H1 (cell line): ENCODE results near the gene FAM169A. TPM values are rescaled to one million over a fixed set of nuclear protein-coding genes. Genes with fewer than 3 reads are reported as not detected.

Experiments
- CBX5 ChIP-seq: fragments of 300-800, 300-1000 bp; sonication (generic); IDR thresholded peaks from 2 replicates; pipeline ENCODE4 v1.7.1; 2016; ENCODE audit warnings: antibody characterized with exemption, low read length, low read depth
- SAP30 ChIP-seq: fragments of 300-600 bp; sonication (generic); IDR thresholded peaks from 2 replicates; pipeline ENCODE4 v1.7.1; 2012; ENCODE audit warnings: low read length, moderate library complexity, mild to moderate bottlenecking, inconsistent platforms; ENCODE audit not compliant: insufficient read depth, insufficient replicate concordance
- polyA plus RNA-seq, 7 experiments: library from polyadenylated mRNA; depleted of rRNA in 3 of 7; stranded (reverse) in 5 of 7; unstranded in 2 of 7; fragments of >200 nt in 5 of 7; fragments of 200-250 nt in 2 of 7; gene quantifications; 1 replicate in 5 of 7; 2 replicates in 1 of 7; 4 replicates in 1 of 7; pipeline versions ENCODE4 v1.2.1 to v1.2.3, GENCODE V29; 2011 to 2013; ENCODE audit warnings: missing spikeins in 2 of 7, mixed read lengths in 2 of 7
- total RNA-seq: library from RNA; stranded (reverse); fragmentation: NEBNext Ultra II Directional; extraction: Animal tissue kit (Norgen Biotek cat#: 25700); gene quantifications from 2 replicates; pipeline ENCODE4 v1.2.1, GENCODE V29; 2021
- TF ChIP-seq, protein P1 (sequence below): fragments of 300-600 bp; sonication (generic); IDR thresholded peaks from 2 replicates; pipeline ENCODE4 v1.7.1; 2012; ENCODE audit warnings: low read length, moderate library complexity, mild to moderate bottlenecking, inconsistent platforms; ENCODE audit not compliant: insufficient replicate concordance
- TF ChIP-seq, protein P2 (sequence below): IDR thresholded peaks from 2 replicates; pipeline ENCODE4 v1.6.1; 2011; ENCODE audit warnings: low read length, improper control_type of control experiment

Gene FAM169A
- total and polyA plus RNA-seq, 2 of the 8 experiments (the other 6 are each of a cell fraction or from before 2014, with no cell fraction given): 12.6 to 83.1 TPM

DNA sequence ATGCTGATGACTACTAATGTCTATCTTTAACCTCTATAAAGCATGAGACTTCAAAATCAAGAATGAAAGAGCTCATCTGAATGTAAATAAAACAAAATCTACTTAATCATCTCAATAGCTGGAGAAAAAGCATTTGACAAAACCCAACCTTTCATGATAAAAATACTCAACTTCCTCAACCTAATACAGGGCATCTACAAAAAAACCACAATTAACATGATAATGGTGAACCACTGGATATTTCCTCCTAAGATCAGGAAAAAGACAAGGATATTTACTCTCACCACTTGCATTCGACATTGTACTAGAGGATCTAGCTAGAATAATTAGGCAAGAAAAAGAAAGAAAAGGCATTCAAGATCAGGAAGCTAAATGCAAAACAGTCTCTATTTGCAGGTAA, 49.3 kb downstream of the FAM169A start (continued):
- TF ChIP-seq, protein P1, sequence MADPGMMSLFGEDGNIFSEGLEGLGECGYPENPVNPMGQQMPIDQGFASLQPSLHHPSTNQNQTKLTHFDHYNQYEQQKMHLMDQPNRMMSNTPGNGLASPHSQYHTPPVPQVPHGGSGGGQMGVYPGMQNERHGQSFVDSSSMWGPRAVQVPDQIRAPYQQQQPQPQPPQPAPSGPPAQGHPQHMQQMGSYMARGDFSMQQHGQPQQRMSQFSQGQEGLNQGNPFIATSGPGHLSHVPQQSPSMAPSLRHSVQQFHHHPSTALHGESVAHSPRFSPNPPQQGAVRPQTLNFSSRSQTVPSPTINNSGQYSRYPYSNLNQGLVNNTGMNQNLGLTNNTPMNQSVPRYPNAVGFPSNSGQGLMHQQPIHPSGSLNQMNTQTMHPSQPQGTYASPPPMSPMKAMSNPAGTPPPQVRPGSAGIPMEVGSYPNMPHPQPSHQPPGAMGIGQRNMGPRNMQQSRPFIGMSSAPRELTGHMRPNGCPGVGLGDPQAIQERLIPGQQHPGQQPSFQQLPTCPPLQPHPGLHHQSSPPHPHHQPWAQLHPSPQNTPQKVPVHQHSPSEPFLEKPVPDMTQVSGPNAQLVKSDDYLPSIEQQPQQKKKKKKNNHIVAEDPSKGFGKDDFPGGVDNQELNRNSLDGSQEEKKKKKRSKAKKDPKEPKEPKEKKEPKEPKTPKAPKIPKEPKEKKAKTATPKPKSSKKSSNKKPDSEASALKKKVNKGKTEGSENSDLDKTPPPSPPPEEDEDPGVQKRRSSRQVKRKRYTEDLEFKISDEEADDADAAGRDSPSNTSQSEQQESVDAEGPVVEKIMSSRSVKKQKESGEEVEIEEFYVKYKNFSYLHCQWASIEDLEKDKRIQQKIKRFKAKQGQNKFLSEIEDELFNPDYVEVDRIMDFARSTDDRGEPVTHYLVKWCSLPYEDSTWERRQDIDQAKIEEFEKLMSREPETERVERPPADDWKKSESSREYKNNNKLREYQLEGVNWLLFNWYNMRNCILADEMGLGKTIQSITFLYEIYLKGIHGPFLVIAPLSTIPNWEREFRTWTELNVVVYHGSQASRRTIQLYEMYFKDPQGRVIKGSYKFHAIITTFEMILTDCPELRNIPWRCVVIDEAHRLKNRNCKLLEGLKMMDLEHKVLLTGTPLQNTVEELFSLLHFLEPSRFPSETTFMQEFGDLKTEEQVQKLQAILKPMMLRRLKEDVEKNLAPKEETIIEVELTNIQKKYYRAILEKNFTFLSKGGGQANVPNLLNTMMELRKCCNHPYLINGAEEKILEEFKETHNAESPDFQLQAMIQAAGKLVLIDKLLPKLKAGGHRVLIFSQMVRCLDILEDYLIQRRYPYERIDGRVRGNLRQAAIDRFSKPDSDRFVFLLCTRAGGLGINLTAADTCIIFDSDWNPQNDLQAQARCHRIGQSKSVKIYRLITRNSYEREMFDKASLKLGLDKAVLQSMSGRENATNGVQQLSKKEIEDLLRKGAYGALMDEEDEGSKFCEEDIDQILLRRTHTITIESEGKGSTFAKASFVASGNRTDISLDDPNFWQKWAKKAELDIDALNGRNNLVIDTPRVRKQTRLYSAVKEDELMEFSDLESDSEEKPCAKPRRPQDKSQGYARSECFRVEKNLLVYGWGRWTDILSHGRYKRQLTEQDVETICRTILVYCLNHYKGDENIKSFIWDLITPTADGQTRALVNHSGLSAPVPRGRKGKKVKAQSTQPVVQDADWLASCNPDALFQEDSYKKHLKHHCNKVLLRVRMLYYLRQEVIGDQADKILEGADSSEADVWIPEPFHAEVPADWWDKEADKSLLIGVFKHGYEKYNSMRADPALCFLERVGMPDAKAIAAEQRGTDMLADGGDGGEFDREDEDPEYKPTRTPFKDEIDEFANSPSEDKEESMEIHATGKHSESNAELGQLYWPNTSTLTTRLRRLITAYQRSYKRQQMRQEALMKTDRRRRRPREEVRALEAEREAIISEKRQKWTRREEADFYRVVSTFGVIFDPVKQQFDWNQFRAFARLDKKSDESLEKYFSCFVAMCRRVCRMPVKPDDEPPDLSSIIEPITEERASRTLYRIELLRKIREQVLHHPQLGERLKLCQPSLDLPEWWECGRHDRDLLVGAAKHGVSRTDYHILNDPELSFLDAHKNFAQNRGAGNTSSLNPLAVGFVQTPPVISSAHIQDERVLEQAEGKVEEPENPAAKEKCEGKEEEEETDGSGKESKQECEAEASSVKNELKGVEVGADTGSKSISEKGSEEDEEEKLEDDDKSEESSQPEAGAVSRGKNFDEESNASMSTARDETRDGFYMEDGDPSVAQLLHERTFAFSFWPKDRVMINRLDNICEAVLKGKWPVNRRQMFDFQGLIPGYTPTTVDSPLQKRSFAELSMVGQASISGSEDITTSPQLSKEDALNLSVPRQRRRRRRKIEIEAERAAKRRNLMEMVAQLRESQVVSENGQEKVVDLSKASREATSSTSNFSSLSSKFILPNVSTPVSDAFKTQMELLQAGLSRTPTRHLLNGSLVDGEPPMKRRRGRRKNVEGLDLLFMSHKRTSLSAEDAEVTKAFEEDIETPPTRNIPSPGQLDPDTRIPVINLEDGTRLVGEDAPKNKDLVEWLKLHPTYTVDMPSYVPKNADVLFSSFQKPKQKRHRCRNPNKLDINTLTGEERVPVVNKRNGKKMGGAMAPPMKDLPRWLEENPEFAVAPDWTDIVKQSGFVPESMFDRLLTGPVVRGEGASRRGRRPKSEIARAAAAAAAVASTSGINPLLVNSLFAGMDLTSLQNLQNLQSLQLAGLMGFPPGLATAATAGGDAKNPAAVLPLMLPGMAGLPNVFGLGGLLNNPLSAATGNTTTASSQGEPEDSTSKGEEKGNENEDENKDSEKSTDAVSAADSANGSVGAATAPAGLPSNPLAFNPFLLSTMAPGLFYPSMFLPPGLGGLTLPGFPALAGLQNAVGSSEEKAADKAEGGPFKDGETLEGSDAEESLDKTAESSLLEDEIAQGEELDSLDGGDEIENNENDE: peak; percentile 72
- TF ChIP-seq CBX5 (no peak), SAP30 (no peak)
- TF ChIP-seq, protein P2, sequence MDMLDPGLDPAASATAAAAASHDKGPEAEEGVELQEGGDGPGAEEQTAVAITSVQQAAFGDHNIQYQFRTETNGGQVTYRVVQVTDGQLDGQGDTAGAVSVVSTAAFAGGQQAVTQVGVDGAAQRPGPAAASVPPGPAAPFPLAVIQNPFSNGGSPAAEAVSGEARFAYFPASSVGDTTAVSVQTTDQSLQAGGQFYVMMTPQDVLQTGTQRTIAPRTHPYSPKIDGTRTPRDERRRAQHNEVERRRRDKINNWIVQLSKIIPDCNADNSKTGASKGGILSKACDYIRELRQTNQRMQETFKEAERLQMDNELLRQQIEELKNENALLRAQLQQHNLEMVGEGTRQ: no peak
